H9 (cell line): ENCODE results near the gene DNER. TPM values are rescaled to one million over a fixed set of nuclear protein-coding genes. Genes with fewer than 3 reads are reported as not detected.

Source experiments
- DNase-seq: peaks from one replicate; pipeline ENCODE4 v3.0.0-alpha.2; 2017
- H2AFZ ChIP-seq: one replicate; pipeline ENCODE4 v1.6.1; 2013; ENCODE audit warnings: mild to moderate bottlenecking, low read length, control low read depth, moderate library complexity
- H2AK5ac ChIP-seq: 2 replicates; pipeline ENCODE4 v1.6.1; 2013; ENCODE audit warnings: low read length, control low read depth, mixed read lengths; ENCODE audit not compliant: insufficient read length
- H2BK120ac ChIP-seq: one replicate; pipeline ENCODE4 v1.6.1; 2013; ENCODE audit warnings: low read depth, mild to moderate bottlenecking, low read length, control low read depth, inconsistent platforms; ENCODE audit not compliant: poor library complexity, severe bottlenecking
- H2BK12ac ChIP-seq: 2 replicates; pipeline ENCODE4 v1.6.1; 2013; ENCODE audit warnings: low read length, control low read depth, mixed read lengths, low read depth; ENCODE audit not compliant: insufficient read length
- H2BK15ac ChIP-seq: 2 replicates; pipeline ENCODE4 v1.6.1; 2013; ENCODE audit warnings: low read depth, low read length, control low read depth
- H2BK20ac ChIP-seq: one replicate; pipeline ENCODE4 v1.6.1; 2013; ENCODE audit warnings: low read depth, mild to moderate bottlenecking, low read length, control low read depth, inconsistent platforms; ENCODE audit not compliant: poor library complexity, severe bottlenecking
- H2BK5ac ChIP-seq: 2 replicates; pipeline ENCODE4 v1.6.1; 2013; ENCODE audit warnings: low read length, control low read depth, mixed read lengths; ENCODE audit not compliant: insufficient read length
- H3K14ac ChIP-seq: 2 replicates; pipeline ENCODE4 v1.6.1; 2013; ENCODE audit warnings: low read length, control low read depth; ENCODE audit not compliant: insufficient read depth
- H3K18ac ChIP-seq: 2 replicates; pipeline ENCODE4 v1.6.1; 2013; ENCODE audit warnings: low read depth, mild to moderate bottlenecking, mixed read lengths, low read length, control low read depth; ENCODE audit not compliant: insufficient read length
- H3K23ac ChIP-seq: 2 replicates; pipeline ENCODE4 v1.6.1; 2013; ENCODE audit warnings: low read length, control low read depth, mixed read lengths, low read depth; ENCODE audit not compliant: insufficient read length
- H3K23me2 ChIP-seq: 2 replicates; pipeline ENCODE4 v1.6.1; 2013; ENCODE audit warnings: low read depth, mild to moderate bottlenecking, mixed read lengths, low read length, control low read depth; ENCODE audit not compliant: insufficient read length, poor library complexity, severe bottlenecking
- H3K27ac ChIP-seq: 2 replicates; pipeline ENCODE4 v1.5.1; 2013; ENCODE audit warnings: low read length, control low read depth, mixed read lengths, low read depth; ENCODE audit not compliant: insufficient read length
- H3K27me3 ChIP-seq: 2 replicates; pipeline ENCODE4 v1.6.1; 2013; ENCODE audit warnings: low read length, control low read depth, inconsistent platforms; ENCODE audit not compliant: insufficient read depth
- H3K4ac ChIP-seq: 2 replicates; pipeline ENCODE4 v1.6.1; 2013; ENCODE audit warnings: low read depth, mild to moderate bottlenecking, control low read depth, inconsistent platforms, low read length, moderate library complexity
- H3K4me1 ChIP-seq: 2 replicates; pipeline ENCODE4 v1.6.1; 2013; ENCODE audit warnings: low read length, control low read depth, inconsistent platforms; ENCODE audit not compliant: insufficient read depth
- H3K4me2 ChIP-seq: 2 replicates; pipeline ENCODE4 v1.6.1; 2013; ENCODE audit warnings: low read length, control low read depth, mixed read lengths; ENCODE audit not compliant: insufficient read length, insufficient read depth
- H3K56ac ChIP-seq: 2 replicates; pipeline ENCODE4 v1.6.1; 2013; ENCODE audit warnings: low read depth, mild to moderate bottlenecking, mixed read lengths, low read length, control low read depth; ENCODE audit not compliant: insufficient read length
- H3K79me1 ChIP-seq: 2 replicates; pipeline ENCODE4 v1.6.1; 2013; ENCODE audit warnings: low read depth, mild to moderate bottlenecking, moderate library complexity, low read length, control low read depth, inconsistent platforms; ENCODE audit not compliant: insufficient read depth, poor library complexity, severe bottlenecking
- H3K79me2 ChIP-seq: 2 replicates; pipeline ENCODE4 v1.6.1; 2013; ENCODE audit warnings: low read length, control low read depth, inconsistent platforms; ENCODE audit not compliant: insufficient read depth
- H3K9ac ChIP-seq: 2 replicates; pipeline ENCODE4 v1.6.1; 2013; ENCODE audit warnings: low read length, control low read depth, mixed read lengths; ENCODE audit not compliant: insufficient read length; ENCODE audit errors: extremely low read depth
- H3K9me3 ChIP-seq: one replicate; pipeline ENCODE4 v1.6.1; 2013; ENCODE audit warnings: low read depth, low read length, inconsistent platforms; ENCODE audit not compliant: control insufficient read depth
- H3T11ph ChIP-seq: one replicate; pipeline ENCODE4 v1.6.1; 2013; ENCODE audit warnings: mild to moderate bottlenecking, low read length, control low read depth, inconsistent platforms
- H4K20me1 ChIP-seq: one replicate; pipeline ENCODE4 v1.6.1; 2013; ENCODE audit not compliant: control insufficient read depth, insufficient read length, insufficient read depth
- H4K5ac ChIP-seq: 2 replicates; pipeline ENCODE4 v1.6.1; 2013; ENCODE audit warnings: low read depth, mild to moderate bottlenecking, mixed read lengths, low read length, control low read depth; ENCODE audit not compliant: insufficient read length
- H4K8ac ChIP-seq: replicated peaks from 2 replicates; pipeline ENCODE4 v1.6.1; 2013; ENCODE audit warnings: low read length, control low read depth, mixed read lengths, low read depth; ENCODE audit not compliant: insufficient read length
- H4K91ac ChIP-seq: 2 replicates; pipeline ENCODE4 v1.6.1; 2013; ENCODE audit warnings: low read depth, mild to moderate bottlenecking, moderate library complexity, mixed read lengths, low read length, control low read depth; ENCODE audit not compliant: insufficient read length
- H3K27ac Mint-ChIP-seq, 3 experiments: 2 replicates in 2 of 3; 3 replicates in 1 of 3; pipeline ENCODE4 v1.8.0; 2020 to 2021; ENCODE audit warnings: mixed read lengths in 3 of 3, mild to moderate bottlenecking in 1 of 3, moderate library complexity in 1 of 3
- H3K27me3 Mint-ChIP-seq: 2 replicates; pipeline ENCODE4 v1.8.0; 2021; ENCODE audit warnings: low read depth, mild to moderate bottlenecking, moderate library complexity, mixed read lengths
- H3K36me3 Mint-ChIP-seq, 3 experiments: 2 replicates in 2 of 3; 3 replicates in 1 of 3; pipeline ENCODE4 v1.8.0; 2020 to 2021; ENCODE audit warnings: low read depth in 3 of 3, mixed read lengths in 3 of 3; ENCODE audit not compliant: insufficient read depth in 1 of 3
- H3K4me1 Mint-ChIP-seq, 2 experiments: 2 replicates each; pipeline ENCODE4 v1.8.0; 2020; ENCODE audit warnings: mixed read lengths in 2 of 2
- H3K4me3 Mint-ChIP-seq, 2 experiments: 2 replicates in 1 of 2; 3 replicates in 1 of 2; pipeline ENCODE4 v1.8.0; 2020 to 2021; ENCODE audit warnings: mild to moderate bottlenecking in 2 of 2, mixed read lengths in 2 of 2, moderate library complexity in 1 of 2
- H3K9me3 Mint-ChIP-seq, 2 experiments: 2 replicates in 1 of 2; 3 replicates in 1 of 2; pipeline ENCODE4 v1.8.0; 2020; ENCODE audit warnings: mild to moderate bottlenecking in 2 of 2, mixed read lengths in 2 of 2, moderate library complexity in 1 of 2
- WGBS: extraction: QIAGEN DNeasy Blood & Tissue Kit; methylation state at CpG from one replicate; pipeline ENCODE4 v1.1.7; 2013; ENCODE audit warnings: missing lambda C conversion rate, low lambda C conversion rate, mixed read lengths; ENCODE audit not compliant: insufficient read length; ENCODE audit errors: extremely low coverage; 5-methylcytosine and 5-hydroxymethylcytosine counted together
- total RNA-seq: library from RNA; stranded (reverse); gene quantifications from 2 replicates; pipeline ENCODE4 v1.2.1, GENCODE V29; 2021
- TF ChIP-seq, protein P1 (sequence below): fragments of 200-600 bp; sonication (generic); conservative IDR thresholded peaks from 3 replicates; pipeline ENCODE4 v1.8.0; 2021; ENCODE audit warnings: antibody characterized with exemption, mild to moderate bottlenecking

Gene DNER
- total RNA-seq, 1 experiment from 2014 or later = 1.0 TPM

DNA sequence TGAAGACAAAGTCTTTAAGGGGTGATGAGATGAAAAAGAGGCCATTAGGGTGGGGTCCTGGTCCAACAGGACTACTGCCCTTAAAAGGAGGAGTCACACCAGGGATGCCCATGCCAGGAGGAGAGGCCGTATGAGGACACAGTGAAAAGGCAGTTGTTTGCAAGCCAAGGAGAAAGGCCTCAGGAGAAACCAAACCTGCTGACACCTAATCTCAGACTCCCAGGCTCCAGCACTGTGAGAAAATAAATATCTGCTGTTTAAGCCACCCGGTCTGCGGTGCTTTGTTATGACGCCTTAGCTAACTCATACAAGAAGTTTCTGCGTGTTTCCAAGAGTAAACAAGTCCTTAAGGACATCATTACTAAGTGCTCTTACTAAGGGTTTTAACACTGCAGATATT, 93.6 kb downstream of the DNER start:
- no peak overlapping the region for H3K14ac ChIP-seq
- H3K27ac Mint-ChIP-seq = no peak overlapping the region
- H2AK5ac ChIP-seq = no peak overlapping the region
- no CpG with 5 or more reads among the region's 5 CpGs for WGBS
- H3K23me2 ChIP-seq = no peaks in the 10 kb centered on the region
- no peaks in the 10 kb centered on the region for H3K9me3 ChIP-seq
- H2BK20ac ChIP-seq = no peak overlapping the region
- H3K27me3 Mint-ChIP-seq = no peaks in the 10 kb centered on the region
- H3K79me2 ChIP-seq = no peaks in the 10 kb centered on the region
- H3K18ac ChIP-seq = no peak overlapping the region
- no peak overlapping the region for H3K27ac ChIP-seq
- TF ChIP-seq, protein P1, sequence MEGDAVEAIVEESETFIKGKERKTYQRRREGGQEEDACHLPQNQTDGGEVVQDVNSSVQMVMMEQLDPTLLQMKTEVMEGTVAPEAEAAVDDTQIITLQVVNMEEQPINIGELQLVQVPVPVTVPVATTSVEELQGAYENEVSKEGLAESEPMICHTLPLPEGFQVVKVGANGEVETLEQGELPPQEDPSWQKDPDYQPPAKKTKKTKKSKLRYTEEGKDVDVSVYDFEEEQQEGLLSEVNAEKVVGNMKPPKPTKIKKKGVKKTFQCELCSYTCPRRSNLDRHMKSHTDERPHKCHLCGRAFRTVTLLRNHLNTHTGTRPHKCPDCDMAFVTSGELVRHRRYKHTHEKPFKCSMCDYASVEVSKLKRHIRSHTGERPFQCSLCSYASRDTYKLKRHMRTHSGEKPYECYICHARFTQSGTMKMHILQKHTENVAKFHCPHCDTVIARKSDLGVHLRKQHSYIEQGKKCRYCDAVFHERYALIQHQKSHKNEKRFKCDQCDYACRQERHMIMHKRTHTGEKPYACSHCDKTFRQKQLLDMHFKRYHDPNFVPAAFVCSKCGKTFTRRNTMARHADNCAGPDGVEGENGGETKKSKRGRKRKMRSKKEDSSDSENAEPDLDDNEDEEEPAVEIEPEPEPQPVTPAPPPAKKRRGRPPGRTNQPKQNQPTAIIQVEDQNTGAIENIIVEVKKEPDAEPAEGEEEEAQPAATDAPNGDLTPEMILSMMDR = no peak
- H3K4me3 Mint-ChIP-seq = no peak overlapping the region
- no peak overlapping the region for H4K8ac ChIP-seq
- no peak overlapping the region for H3K9ac ChIP-seq
- H2AFZ ChIP-seq = no peak overlapping the region
- no peak overlapping the region for H3K4ac ChIP-seq
- no peaks in the 10 kb centered on the region; the same call in 1 of the 2 replicates for H3K4me1 ChIP-seq
- no peak overlapping the region for H3K56ac ChIP-seq
- H4K5ac ChIP-seq = no peak overlapping the region
- H2BK15ac ChIP-seq = no peak overlapping the region
- peaks cover 8 to 17% of the 10 kb centered on the region in 2 experiments for H3K4me1 Mint-ChIP-seq
- no peaks in the 10 kb centered on the region; a peak in 2 of 7 replicates for H3K36me3 Mint-ChIP-seq
- no peak overlapping the region for H4K91ac ChIP-seq
- H3T11ph ChIP-seq = no peak overlapping the region
- no peak overlapping the region for H2BK120ac ChIP-seq
- no peak overlapping the region for H3K4me2 ChIP-seq
- H4K20me1 ChIP-seq = no peaks in the 10 kb centered on the region
- DNase-seq = no peak
- no peak overlapping the region for H3K23ac ChIP-seq
- H2BK12ac ChIP-seq = no peak overlapping the region
- H3K79me1 ChIP-seq = no peaks in the 10 kb centered on the region
- no peaks in the 10 kb centered on the region for H3K27me3 ChIP-seq
- no peak overlapping the region for H2BK5ac ChIP-seq
- H3K9me3 Mint-ChIP-seq = no peaks in the 10 kb centered on the region; a peak in 1 of 5 replicates
